ENCODE measurements around the gene C1QTNF4. TPM values are rescaled to one million over a fixed set of nuclear protein-coding genes. Genes with fewer than 3 reads are reported as not detected.
A peak's percentile ranks its signal among the peaks of the same experiment; 100 is the strongest.

The C1QTNF4 gene
- total RNA-seq, 1 experiment from 2014 or later = 5.7 TPM

- Histone ChIP-seq H3T11ph (ENCODE audit: low read length) (no peak within 1 kb of the TSS), H3K27ac (ENCODE audit: insufficient read length, low read depth, low read length) (peak within 1 kb of the TSS; percentile 16), H4K91ac (ENCODE audit: insufficient read length, low read depth, low read length) (no peak within 1 kb of the TSS), H3K27me3 (ENCODE audit: insufficient read depth, low read length) (no peaks in the 10 kb centered on the region), H3K23me2 (ENCODE audit: insufficient read length, low read depth, low read length, poor library complexity, severe bottlenecking) (peaks cover 5% of the 10 kb centered on the region), H3K4me2 (ENCODE audit: insufficient read depth, insufficient read length, low read length) (peak within 1 kb of the TSS; percentile 80), H4K8ac (replicated peaks; ENCODE audit: insufficient read length, low read depth, low read length) (no peak within 1 kb of the TSS), H2BK12ac (ENCODE audit: insufficient read length, low read depth, low read length) (no peak within 1 kb of the TSS), H3K4ac (ENCODE audit: low read depth, low read length) (no peak within 1 kb of the TSS), H2BK15ac (ENCODE audit: low read depth, low read length) (no peak within 1 kb of the TSS), H2BK5ac (ENCODE audit: insufficient read length, low read length) (no peak within 1 kb of the TSS), H4K5ac (ENCODE audit: insufficient read length, low read depth, low read length) (no peak within 1 kb of the TSS), H3K79me1 (ENCODE audit: insufficient read depth, low read depth, low read length, poor library complexity, severe bottlenecking) (no peaks in the 10 kb centered on the region), H3K4me1 (ENCODE audit: insufficient read depth, low read length) (0 out of 2 replicates have a peak, but pooled peaks cover 2% of the 10 kb centered on the region), H3K9ac (ENCODE audit: extremely low read depth, insufficient read length, low read length) (peak within 1 kb of the TSS; percentile 70), H3K9me3 (ENCODE audit: control insufficient read depth, low read depth, low read length) (no peaks in the 10 kb centered on the region), H2AK5ac (ENCODE audit: insufficient read length, low read length) (no peak within 1 kb of the TSS), H3K18ac (ENCODE audit: insufficient read length, low read depth, low read length) (peak within 1 kb of the TSS; percentile 69), H4K20me1 (ENCODE audit: control insufficient read depth, insufficient read depth, insufficient read length) (no peaks in the 10 kb centered on the region), H3K14ac (ENCODE audit: insufficient read depth, low read length) (peak within 1 kb of the TSS; percentile 92), H3K23ac (ENCODE audit: insufficient read length, low read depth, low read length) (no peak within 1 kb of the TSS), H2AFZ (ENCODE audit: low read length) (no peak within 1 kb of the TSS), H2BK20ac (ENCODE audit: low read depth, low read length, poor library complexity, severe bottlenecking) (no peak within 1 kb of the TSS), H2BK120ac (ENCODE audit: low read depth, low read length, poor library complexity, severe bottlenecking) (no peak within 1 kb of the TSS), H3K56ac (ENCODE audit: insufficient read length, low read depth, low read length) (no peak within 1 kb of the TSS), H3K79me2 (ENCODE audit: insufficient read depth, low read length) (peaks cover 5% of the 10 kb centered on the region; the same call in 1 of the 2 replicates)
- Mint-ChIP-seq H3K9me3 (no peaks in the 10 kb centered on the region; a peak in 1 of 5 replicates), H3K4me3 (peak within 1 kb of the TSS; percentile 95 to 97), H3K4me1 (peaks cover 11 to 17% of the 10 kb centered on the region in 2 experiments), H3K27ac (peak within 1 kb of the TSS; percentile 90 to 96 (median 94)), H3K27me3 (ENCODE audit: low read depth) (no peaks in the 10 kb centered on the region), H3K36me3 (ENCODE audit: insufficient read depth in 1 of 3, low read depth in 3 of 3) (peaks cover 13 to 25% (median 20%) of the 10 kb centered on the region in 3 experiments)
- peak; percentile 38; the same call in 2 of the 3 replicates for TF ChIP-seq CTCF (conservative IDR thresholded peaks at IDR 0.05)
- no CpG with 5 or more reads among the region's 78 CpGs for WGBS (ENCODE audit: extremely low coverage, insufficient read length, low lambda C conversion rate)
- peak; percentile 96 for DNase-seq
Measured at GRCh38 chr11:47642099-47642855, 48.1 kb upstream of the C1QTNF4 start, which contains the start of gene MTCH2. TSS of gene MTCH2 (minus strand) at chr11:47642559. CDS start at chr11:47642465, 94 bp downstream.

Measured in H9 (cell line).